Measurements from ENCODE around the gene NCOA5.

Gene NCOA5

GRCh38 chr20:46058599-46059281 lies 31.0 kb downstream of the NCOA5 start:
- FAIRE-seq: no peak

- no peak for FAIRE-seq
These were observed 31.7 kb downstream of the NCOA5 start for GRCh38 chr20:46057856-46058598.

DNA sequence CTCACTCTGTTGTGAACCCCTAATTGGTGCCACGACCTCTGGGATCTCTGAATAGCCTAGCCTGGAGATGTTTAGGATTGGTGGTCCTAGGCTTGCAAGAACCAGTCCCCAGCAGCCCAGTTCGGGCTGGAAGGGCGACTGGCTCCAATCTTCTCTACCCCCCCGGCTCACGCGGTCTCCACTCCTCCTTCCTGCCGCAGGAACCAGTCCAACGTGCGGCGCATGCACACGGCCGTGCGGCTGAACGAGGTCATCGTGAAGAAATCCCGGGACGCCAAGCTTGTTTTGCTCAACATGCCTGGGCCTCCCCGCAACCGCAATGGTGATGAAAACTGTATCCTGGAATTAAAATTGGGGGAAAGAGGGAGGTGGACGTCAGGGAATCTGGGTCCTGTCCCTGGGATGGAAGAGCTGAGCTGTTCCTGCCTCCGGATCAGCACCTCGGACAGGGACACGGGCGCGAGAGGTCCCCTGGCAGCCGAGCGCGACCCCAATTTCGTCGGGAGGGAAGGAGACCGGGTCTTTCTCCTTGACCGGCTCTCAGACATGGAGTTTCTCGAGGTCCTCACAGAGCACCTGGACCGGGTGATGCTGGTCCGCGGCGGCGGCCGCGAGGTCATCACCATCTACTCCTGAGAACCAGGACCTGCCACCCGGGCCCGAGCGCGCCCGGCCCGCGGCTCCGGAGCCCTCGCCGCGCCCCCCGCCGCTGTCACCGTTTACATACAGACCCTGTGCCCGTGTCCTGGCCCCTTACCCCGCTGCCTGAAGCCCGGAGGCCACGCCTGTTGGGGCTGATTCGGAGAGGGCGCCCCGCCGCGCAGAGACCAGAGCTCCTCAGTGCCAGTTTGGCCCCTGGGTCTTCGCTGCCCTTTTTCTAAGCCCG lies 32.5 kb downstream of the NCOA5 start:
- FAIRE-seq: no peak

DNA sequence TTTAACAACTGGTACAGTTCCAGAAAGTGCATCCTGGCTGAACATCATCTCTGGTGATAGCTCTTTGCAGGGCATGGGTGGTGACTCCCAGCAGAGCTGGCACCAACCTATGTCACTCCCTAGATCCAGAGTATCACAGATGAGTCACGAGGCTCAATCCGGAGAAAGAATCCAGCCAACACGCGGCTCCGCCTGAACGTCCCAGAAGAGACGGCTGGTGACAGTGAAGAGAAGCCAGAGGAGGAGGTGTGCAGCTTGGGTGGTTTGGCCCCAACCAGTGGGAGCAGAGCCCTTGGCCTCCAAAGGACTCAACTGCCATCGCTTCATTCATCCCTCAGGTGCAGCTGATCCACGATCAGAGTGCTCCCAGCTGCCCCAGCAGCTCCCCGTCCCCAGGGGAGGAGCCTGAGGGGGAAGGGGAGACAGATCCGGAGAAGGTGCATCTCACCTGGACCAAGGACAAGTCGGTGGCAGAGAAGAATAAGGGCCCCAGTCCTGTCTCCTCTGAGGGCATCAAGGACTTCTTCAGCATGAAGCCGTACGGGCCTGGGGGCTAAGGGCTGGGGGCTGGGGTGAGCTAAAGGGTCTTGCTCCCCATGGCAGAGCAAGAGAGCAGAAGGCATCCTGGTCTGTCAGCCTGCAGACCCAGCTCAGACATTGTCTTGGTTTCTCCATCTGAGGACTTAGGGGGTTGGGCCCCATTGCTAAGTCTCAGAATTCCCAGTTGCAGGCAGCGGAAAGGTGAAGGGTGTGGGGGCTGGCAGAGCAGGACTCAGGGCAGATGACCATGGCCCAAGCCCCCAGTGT lies 33.5 kb downstream of the NCOA5 start:
- FAIRE-seq: no peak

GRCh38 chr20:46055269-46055668 lies 34.5 kb downstream of the NCOA5 start:
- no peak for FAIRE-seq

- no peak for FAIRE-seq
These were observed 35.2 kb downstream of the NCOA5 start for GRCh38 chr20:46054606-46055005.

GRCh38 chr20:46053416-46053815 lies 36.3 kb downstream of the NCOA5 start:
- FAIRE-seq: no peak

DNA sequence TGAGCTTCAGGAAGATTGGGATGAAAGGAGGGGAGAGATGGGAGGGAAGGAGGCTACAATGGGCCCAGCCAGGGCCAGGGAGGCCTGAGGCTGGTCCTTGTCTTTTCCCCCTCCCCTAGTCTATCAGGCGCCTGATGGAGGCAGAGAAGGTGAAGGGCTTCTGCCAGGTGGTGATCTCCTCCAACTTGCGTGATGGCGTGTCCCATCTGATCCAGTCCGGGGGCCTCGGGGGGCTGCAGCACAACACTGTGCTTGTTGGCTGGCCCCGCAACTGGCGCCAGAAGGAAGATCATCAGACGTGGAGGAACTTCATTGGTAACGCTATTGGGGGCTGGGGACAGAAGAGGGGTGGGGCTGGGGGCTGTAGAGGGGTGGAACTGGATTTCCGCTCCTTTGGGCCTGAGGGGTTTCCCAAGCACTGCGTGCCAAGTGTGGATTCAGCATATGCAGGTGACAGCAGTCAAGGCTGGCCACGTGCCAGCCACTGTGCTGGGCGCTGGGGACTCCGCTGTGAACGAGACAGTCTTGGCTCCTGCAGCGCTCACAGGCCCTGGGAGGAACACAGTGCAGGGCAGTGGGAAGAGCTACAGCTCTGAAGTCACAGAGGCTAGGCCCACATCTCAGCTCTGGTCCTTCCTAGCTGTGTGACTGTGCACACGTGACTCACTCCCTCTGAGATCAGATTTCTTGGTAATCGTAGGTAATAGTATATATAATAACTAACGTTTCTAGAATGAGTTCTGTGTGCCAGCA lies 38.0 kb downstream of the NCOA5 start:
- FAIRE-seq: no peak

DNA sequence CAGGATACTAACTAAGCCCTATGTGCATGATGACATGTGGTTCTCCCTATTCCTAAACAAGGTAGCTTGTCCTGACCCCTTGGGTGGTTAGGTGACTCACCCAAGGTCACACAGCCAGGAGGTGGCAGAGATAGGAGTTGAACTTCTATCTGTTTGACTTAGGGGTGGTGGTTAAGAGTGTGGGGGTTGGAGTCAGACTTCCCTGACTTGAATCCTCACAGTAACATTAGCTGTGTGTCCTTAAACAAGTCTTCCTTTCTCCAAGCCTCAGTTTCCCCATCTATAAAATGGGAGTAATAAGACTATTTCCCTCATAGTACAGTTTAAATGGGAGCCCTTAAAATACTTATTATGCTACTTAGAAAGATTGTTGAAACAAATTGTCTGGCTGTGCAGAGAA lies 38.9 kb downstream of the NCOA5 start:
- no peak for FAIRE-seq

DNA sequence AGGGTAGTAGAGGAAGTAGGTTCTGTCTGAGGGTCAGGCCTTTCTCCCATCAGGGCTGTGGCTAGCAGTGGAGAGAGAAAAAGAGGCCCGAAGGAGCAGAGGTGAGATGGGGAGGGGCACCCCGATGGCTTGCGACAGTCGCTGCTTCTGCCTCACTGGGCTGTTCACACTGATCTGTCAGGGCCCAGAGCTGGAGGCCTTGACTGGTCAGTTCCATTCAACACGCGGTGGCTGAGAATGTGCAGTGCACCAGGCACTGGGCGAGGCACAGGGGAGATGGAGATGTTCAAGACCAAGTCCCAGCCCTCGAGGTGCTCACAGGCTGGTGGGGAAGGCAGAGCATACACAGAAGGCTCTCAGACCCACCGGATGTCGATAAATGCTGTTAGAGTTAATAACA lies 39.3 kb downstream of the NCOA5 start:
- FAIRE-seq: no peak

DNA sequence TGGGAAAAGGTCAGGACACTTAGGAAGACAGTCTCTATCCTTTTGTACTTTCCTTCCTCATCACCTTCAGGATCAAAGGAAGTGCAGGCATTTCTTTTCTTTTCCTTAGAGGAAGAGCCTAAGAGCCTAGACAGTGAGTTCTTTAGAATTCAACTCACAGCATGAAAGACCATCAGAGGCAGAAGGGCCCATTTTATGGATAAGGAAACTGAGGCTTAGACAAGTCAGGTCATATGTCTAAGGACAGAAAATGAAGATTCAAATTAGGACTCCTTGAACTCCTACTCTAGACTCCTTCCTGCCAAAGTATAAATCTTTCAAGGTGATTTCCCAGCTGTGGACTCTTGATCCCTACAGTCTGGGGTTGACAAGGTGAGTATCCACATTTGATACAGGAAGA lies 39.9 kb downstream of the NCOA5 start:
- FAIRE-seq: no peak

DNA sequence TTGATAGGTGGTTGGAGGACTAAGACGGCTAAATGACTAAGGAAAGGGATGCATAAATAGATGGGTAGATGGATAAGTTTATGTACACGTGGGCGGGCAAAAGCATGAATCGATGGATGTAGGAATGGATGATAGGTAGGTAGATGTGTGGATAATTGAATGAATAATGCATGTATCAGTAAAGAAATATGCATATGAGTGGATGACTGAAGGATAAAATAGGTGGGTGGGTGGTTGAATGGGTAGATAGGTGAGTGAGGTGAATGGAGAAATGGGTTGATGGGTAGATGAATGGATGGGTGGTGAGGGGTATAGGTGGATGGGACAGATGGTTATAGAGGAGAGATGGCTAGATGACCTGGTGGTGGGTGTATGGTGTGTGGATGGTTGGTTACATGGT lies 40.6 kb downstream of the NCOA5 start:
- FAIRE-seq: no peak

DNA sequence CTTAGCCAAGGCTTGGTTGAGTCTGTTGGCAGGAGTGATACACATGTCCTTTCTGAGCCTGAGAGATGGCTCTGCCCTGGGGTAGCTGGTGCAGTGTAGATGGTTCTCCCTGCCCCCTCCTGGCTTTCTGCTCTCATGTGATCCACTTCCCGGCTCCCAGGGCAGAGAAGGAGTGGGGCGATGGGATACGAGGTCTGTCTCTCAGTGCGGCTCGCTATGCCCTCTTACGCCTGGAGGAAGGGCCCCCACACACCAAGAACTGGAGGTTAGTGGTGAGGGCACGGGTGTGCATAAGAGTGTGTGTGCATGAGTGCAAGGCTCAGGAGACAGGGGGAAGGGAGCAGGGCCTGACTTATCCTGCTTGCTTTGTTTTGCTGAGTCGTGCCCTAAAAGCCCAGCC lies 41.9 kb downstream of the NCOA5 start:
- FAIRE-seq: no peak

DNA sequence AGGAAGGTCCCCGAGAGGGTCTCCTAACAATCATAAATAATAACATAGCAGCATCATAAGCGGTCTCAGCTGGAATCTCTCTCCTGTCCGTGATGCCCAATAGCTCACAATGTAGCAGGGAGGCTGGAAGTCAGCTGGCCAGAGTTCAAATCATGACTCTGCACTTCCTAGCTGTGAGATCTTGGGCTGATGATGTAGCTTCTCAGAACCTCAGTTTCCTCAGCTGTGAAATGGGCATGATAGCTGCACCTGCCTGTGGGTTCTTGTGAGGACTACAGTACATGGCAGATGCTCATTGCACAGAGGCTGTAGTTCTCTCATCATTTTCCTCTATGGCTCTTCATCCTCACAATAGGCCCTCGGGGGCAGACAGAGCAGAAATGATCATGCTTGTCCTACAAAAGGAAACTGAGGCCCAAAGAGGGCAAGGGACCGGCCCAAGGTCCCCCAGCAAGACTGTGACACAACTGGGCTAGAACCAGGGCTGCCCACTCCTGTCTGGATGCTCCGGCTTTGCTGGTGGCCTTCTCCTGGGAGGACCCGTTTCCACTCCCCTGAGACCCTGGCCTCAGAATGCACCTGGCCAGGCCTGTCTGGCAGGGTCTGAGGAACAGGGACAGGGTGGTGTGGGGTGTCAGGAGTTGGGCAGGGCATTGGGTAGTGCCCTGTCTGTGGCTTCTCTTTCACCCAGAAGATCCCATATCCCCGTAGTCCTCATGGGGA lies 43.0 kb downstream of the NCOA5 start:
- no peak for FAIRE-seq

- no peak for FAIRE-seq
These were observed 44.9 kb downstream of the NCOA5 start for GRCh38 chr20:46044896-46045295.

- FAIRE-seq: no peak
These were observed 46.2 kb downstream of the NCOA5 start for GRCh38 chr20:46043556-46043955.

GRCh38 chr20:46040902-46041535 lies 48.7 kb downstream of the NCOA5 start:
- no peak for FAIRE-seq

DNA sequence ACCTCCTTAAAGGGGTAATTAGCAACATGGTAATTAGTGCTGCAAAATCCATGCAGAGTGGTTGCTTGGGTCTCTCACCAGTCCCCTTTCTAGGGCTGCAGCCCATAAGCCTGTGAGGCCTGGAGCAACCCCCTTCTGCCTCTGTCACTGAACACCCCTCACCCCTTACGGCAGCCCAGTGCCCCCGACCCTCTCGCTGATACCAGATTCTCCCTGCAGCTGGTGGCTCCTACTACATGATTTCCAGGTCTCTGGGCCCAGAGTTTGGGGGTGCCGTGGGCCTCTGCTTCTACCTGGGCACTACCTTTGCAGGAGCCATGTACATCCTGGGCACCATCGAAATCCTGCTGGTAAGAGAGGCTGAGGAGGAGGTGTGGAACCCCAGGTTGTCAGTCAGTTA lies 52.7 kb downstream of the NCOA5 start:
- no peak for FAIRE-seq

DNA sequence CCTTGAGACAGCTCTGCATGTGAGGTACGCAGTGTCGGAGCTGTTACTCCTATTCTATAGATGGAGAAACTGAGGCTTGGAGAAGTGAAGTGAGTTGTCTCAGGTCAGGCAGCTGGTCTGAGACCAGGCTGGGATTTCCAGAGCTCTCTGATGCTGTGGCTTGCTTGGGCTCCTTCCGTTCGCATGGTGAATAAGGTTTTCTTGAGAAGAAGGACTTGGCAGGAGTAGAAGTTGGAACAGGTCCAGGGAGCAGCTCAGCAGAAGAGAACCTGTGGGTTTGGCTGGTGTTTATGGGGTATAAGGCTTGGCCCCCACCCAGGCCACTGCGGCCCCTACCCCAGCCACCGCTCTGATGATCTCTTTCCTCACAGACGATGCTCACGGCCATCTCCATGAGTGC lies 53.4 kb downstream of the NCOA5 start:
- FAIRE-seq: no peak

GRCh38 chr20:46035713-46036112 lies 54.0 kb downstream of the NCOA5 start:
- FAIRE-seq: no peak

- no peak for FAIRE-seq
These were observed 54.5 kb downstream of the NCOA5 start for GRCh38 chr20:46035253-46035652.
